Measurements from ENCODE around the gene ANKRD13A. TPM values are rescaled to one million over a fixed set of nuclear protein-coding genes. Genes with fewer than 3 reads are reported as not detected.

ANKRD13A gene
- total and polyA plus RNA-seq, 2 experiments from 2014 or later, result 5.7 to 25.6 TPM

DNA sequence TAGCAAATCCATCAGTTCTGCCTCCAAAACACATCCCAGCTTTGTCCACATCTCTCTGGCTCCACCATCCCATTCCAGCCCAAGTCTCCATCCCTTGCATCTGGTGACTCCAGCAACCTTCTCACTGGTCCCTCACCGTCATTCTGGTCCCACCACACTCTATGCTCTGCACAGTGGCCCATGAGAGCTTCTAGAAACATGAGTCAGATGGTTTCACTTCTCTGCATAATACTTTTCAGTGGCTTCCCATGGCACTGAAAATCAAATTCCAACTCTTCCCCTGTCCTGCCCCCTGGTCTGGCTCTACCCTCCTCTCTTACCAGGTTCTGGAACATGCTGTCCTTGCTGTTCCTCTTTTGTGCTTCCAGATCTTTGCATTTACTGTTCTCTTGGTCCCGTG lies 66.3 kb downstream of the ANKRD13A start:
- H3K27me3 ChIP-seq (ENCODE audit: insufficient read depth), result no peaks in the 10 kb centered on the region
- TF ChIP-seq, protein P1, sequence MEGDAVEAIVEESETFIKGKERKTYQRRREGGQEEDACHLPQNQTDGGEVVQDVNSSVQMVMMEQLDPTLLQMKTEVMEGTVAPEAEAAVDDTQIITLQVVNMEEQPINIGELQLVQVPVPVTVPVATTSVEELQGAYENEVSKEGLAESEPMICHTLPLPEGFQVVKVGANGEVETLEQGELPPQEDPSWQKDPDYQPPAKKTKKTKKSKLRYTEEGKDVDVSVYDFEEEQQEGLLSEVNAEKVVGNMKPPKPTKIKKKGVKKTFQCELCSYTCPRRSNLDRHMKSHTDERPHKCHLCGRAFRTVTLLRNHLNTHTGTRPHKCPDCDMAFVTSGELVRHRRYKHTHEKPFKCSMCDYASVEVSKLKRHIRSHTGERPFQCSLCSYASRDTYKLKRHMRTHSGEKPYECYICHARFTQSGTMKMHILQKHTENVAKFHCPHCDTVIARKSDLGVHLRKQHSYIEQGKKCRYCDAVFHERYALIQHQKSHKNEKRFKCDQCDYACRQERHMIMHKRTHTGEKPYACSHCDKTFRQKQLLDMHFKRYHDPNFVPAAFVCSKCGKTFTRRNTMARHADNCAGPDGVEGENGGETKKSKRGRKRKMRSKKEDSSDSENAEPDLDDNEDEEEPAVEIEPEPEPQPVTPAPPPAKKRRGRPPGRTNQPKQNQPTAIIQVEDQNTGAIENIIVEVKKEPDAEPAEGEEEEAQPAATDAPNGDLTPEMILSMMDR (conservative IDR thresholded peaks at IDR 0.05; ENCODE audit: low read depth in 2 of 2), result no peak
- no peak for TF ChIP-seq CREB1 (CRISPR knock-in tag; IDR thresholded peaks at IDR 0.05; ENCODE audit: low read depth)
- TF ChIP-seq, protein P2, sequence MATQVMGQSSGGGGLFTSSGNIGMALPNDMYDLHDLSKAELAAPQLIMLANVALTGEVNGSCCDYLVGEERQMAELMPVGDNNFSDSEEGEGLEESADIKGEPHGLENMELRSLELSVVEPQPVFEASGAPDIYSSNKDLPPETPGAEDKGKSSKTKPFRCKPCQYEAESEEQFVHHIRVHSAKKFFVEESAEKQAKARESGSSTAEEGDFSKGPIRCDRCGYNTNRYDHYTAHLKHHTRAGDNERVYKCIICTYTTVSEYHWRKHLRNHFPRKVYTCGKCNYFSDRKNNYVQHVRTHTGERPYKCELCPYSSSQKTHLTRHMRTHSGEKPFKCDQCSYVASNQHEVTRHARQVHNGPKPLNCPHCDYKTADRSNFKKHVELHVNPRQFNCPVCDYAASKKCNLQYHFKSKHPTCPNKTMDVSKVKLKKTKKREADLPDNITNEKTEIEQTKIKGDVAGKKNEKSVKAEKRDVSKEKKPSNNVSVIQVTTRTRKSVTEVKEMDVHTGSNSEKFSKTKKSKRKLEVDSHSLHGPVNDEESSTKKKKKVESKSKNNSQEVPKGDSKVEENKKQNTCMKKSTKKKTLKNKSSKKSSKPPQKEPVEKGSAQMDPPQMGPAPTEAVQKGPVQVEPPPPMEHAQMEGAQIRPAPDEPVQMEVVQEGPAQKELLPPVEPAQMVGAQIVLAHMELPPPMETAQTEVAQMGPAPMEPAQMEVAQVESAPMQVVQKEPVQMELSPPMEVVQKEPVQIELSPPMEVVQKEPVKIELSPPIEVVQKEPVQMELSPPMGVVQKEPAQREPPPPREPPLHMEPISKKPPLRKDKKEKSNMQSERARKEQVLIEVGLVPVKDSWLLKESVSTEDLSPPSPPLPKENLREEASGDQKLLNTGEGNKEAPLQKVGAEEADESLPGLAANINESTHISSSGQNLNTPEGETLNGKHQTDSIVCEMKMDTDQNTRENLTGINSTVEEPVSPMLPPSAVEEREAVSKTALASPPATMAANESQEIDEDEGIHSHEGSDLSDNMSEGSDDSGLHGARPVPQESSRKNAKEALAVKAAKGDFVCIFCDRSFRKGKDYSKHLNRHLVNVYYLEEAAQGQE (IDR thresholded peaks at IDR 0.05; ENCODE audit: unreplicated experiment), result no peak
- TF ChIP-seq JUNB (IDR thresholded peaks at IDR 0.05; ENCODE audit: unreplicated experiment), result no peak
- TF ChIP-seq EZH2 (IDR thresholded peaks at IDR 0.05; ENCODE audit: low read depth, unreplicated experiment), result no peak
- no peak for TF ChIP-seq STAT1 (IDR thresholded peaks at IDR 0.05; ENCODE audit: unreplicated experiment)
- TF ChIP-seq, protein P3, sequence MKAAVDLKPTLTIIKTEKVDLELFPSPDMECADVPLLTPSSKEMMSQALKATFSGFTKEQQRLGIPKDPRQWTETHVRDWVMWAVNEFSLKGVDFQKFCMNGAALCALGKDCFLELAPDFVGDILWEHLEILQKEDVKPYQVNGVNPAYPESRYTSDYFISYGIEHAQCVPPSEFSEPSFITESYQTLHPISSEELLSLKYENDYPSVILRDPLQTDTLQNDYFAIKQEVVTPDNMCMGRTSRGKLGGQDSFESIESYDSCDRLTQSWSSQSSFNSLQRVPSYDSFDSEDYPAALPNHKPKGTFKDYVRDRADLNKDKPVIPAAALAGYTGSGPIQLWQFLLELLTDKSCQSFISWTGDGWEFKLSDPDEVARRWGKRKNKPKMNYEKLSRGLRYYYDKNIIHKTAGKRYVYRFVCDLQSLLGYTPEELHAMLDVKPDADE (IDR thresholded peaks at IDR 0.05), result no peak
- TF ChIP-seq, protein P4, sequence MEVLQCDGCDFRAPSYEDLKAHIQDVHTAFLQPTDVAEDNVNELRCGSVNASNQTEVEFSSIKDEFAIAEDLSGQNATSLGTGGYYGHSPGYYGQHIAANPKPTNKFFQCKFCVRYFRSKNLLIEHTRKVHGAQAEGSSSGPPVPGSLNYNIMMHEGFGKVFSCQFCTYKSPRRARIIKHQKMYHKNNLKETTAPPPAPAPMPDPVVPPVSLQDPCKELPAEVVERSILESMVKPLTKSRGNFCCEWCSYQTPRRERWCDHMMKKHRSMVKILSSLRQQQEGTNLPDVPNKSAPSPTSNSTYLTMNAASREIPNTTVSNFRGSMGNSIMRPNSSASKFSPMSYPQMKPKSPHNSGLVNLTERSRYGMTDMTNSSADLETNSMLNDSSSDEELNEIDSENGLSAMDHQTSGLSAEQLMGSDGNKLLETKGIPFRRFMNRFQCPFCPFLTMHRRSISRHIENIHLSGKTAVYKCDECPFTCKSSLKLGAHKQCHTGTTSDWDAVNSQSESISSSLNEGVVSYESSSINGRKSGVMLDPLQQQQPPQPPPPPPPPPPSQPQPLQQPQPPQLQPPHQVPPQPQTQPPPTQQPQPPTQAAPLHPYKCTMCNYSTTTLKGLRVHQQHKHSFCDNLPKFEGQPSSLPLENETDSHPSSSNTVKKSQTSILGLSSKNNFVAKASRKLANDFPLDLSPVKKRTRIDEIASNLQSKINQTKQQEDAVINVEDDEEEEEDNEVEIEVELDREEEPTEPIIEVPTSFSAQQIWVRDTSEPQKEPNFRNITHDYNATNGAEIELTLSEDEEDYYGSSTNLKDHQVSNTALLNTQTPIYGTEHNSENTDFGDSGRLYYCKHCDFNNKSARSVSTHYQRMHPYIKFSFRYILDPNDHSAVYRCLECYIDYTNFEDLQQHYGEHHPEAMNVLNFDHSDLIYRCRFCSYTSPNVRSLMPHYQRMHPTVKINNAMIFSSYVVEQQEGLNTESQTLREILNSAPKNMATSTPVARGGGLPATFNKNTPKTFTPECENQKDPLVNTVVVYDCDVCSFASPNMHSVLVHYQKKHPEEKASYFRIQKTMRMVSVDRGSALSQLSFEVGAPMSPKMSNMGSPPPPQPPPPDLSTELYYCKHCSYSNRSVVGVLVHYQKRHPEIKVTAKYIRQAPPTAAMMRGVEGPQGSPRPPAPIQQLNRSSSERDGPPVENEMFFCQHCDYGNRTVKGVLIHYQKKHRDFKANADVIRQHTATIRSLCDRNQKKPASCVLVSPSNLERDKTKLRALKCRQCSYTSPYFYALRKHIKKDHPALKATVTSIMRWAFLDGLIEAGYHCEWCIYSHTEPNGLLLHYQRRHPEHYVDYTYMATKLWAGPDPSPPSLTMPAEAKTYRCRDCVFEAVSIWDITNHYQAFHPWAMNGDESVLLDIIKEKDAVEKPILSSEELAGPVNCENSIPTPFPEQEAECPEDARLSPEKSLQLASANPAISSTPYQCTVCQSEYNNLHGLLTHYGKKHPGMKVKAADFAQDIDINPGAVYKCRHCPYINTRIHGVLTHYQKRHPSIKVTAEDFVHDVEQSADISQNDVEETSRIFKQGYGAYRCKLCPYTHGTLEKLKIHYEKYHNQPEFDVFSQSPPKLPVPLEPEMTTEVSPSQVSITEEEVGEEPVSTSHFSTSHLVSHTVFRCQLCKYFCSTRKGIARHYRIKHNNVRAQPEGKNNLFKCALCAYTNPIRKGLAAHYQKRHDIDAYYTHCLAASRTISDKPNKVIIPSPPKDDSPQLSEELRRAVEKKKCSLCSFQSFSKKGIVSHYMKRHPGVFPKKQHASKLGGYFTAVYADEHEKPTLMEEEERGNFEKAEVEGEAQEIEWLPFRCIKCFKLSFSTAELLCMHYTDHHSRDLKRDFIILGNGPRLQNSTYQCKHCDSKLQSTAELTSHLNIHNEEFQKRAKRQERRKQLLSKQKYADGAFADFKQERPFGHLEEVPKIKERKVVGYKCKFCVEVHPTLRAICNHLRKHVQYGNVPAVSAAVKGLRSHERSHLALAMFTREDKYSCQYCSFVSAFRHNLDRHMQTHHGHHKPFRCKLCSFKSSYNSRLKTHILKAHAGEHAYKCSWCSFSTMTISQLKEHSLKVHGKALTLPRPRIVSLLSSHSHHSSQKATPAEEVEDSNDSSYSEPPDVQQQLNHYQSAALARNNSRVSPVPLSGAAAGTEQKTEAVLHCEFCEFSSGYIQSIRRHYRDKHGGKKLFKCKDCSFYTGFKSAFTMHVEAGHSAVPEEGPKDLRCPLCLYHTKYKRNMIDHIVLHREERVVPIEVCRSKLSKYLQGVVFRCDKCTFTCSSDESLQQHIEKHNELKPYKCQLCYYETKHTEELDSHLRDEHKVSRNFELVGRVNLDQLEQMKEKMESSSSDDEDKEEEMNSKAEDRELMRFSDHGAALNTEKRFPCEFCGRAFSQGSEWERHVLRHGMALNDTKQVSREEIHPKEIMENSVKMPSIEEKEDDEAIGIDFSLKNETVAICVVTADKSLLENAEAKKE (CRISPR knock-in tag; IDR thresholded peaks at IDR 0.05), result no peak
- TF ChIP-seq ZNF114 (CRISPR knock-in tag; IDR thresholded peaks at IDR 0.05), result no peak
- no peak for TF ChIP-seq POLR2AphosphoS5 (IDR thresholded peaks at IDR 0.05; ENCODE audit: low read depth)
- TF ChIP-seq NANOG (IDR thresholded peaks at IDR 0.05; ENCODE audit: borderline replicate concordance), result no peak
- TF ChIP-seq EZH2phosphoT487 (IDR thresholded peaks at IDR 0.05; ENCODE audit: unreplicated experiment), result no peak
- no peak for TF ChIP-seq ZNF331 (CRISPR knock-in tag; IDR thresholded peaks at IDR 0.05; ENCODE audit: low read depth)
- H3K4me3 ChIP-seq, result no peak overlapping the region
- ATAC-seq, result no peak
- H3K4me2 ChIP-seq, result no peak overlapping the region
- Mint-ChIP-seq H3K4me1 (peaks cover under 1% of the 10 kb centered on the region; the same call in 1 of the 3 replicates), H3K4me3 (no peak overlapping the region), H3K27ac (no peak overlapping the region), H3K36me3 (ENCODE audit: low read depth) (no peaks in the 10 kb centered on the region), H3K27me3 (ENCODE audit: insufficient read depth, low read depth, poor library complexity) (peaks cover 15% of the 10 kb centered on the region), H3K9me3 (peaks cover 7% of the 10 kb centered on the region; the same call in 2 of the 3 replicates)
- 0 out of 2 replicates have a peak, but pooled peaks cover 7% of the 10 kb centered on the region for H3K9me2 ChIP-seq (ENCODE audit: insufficient read depth)
- H4K20me1 ChIP-seq (replicated peaks; ENCODE audit: insufficient read depth), result no peaks in the 10 kb centered on the region
- no peaks in the 10 kb centered on the region for H3K79me2 ChIP-seq (replicated peaks; ENCODE audit: insufficient read depth)
- H3K4me1 ChIP-seq (ENCODE audit: insufficient read depth), result no peaks in the 10 kb centered on the region
- H3K36me3 ChIP-seq (ENCODE audit: insufficient read depth), result no peaks in the 10 kb centered on the region
- no peak overlapping the region for H2AFZ ChIP-seq
- H3F3A ChIP-seq (replicated peaks; ENCODE audit: low read depth), result no peaks in the 10 kb centered on the region
- no peak for DNase-seq (ENCODE audit: low spot score)
- H3K27ac ChIP-seq (ENCODE audit: low read depth), result no peak overlapping the region

Measured in GM23338 (cell line).